ENCODE results near the gene KIF5A.

Gene KIF5A

DNA sequence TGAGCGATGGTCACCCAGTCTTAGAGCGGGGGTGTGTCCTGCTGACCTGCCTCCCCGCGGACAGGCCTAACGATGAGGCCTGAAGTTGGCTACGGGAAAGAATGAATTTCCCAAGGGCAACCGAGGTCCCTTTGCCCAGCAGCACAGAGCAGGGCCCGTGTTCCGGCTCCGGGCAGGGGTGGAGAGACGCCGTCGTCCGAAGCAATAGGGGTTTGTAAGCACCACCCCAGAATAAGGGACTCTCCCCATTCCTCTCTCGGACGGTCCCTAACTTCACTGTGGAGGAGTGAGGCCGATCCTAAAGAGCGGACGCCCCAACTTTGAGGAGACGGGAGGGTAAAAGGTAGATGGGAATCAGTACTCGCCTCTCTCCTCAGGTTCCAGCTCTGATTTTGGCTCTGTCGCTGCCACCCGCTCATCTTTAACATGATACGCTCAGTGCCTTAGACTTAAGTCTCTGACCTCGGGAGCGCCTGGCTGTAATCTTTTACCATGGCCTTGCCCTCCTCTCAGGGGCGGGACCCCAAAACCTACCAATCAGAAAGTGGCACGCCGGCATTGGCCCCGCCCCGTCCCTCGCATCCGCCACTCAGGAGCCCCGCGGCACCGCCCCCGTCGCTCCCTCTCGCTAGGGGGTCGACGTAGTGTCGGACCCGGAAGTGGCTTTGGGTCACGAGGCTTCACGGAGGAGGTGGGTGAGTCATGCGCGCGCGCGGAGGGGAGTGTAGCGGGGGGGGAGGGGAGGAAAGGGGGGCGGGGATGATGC, 29.6 kb upstream of the KIF5A start, which contains the start of gene DDIT3:
TSS of gene DDIT3 (minus strand) at position 462 of the 766 bp plus-strand sequence. CDS start 3,108 bp downstream, outside the sequence.
- peak; percentile 99 for DNase-seq

DNA sequence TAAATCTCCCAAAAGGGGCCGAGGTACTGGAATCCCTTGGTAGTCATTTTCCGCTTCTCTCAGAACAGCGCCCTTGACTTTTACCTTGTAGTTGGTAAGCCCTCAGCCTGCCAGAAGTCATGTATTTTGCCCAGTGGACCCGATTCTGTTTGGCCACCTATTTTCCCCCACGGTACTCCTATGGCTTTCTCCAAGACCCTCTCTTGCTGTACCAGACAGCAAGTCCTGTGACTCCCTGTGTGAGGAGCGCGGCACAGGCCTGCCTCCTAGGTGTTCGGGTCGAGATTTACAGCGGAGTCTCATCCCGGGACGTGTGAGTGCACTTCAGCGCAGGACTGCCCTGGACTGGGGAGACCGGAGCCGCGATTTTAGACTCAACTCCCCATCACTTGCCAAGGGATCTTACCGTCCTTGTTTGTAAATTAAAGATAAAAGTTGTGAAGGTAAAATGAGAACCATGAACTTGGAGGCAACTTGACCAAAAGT, 28.3 kb upstream of the KIF5A start:
- DNase-seq = no peak

DNA sequence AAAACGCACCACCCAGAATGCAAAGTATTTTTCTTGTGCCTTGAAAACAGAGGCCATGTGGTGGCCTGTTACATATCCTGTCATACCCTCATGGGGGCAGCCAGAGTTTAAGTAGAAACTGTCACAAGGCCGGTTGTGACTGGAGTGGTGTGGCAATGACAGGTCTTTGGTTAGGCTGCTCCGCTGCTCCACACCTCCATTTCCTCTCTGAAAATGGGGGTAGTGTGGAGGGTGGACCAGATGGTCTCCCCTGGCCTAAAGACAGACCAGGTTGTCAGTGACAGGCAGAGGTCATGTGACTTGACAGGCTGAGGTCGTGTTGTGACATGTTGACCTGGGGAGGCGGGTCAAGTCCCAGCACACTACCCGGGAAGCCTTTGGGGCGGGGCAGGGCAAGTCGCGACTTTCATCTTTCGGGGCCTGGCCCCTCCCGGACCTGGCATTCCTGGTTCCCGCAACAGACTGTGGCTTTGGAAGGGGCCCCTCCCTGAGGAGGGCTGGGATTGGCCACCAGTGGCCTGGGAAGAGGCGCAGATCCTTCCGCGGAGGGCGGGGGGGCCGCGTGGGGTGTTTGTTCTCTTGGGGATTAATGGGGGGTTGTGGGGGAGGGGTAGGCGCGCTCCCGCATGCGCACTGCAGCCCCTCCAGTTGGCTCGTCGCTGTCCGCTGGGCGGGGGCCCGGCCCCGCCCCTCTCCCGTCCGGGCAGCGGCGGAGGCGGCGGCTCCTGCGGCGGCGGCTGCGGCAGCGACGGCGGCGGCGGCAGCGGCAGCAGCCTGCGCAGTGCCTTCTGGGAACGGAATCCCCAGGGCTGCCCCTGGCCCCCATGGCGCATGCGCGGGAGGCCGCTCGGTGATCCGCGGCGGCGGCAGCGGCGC, 27.6 kb upstream of the KIF5A start, which contains the start of gene MBD6:
TSS of gene MBD6 (plus strand) at position 814 of the 876 bp plus-strand sequence. CDS start 1,480 bp downstream, outside the sequence.
- DNase-seq = peak; percentile 86

DNA sequence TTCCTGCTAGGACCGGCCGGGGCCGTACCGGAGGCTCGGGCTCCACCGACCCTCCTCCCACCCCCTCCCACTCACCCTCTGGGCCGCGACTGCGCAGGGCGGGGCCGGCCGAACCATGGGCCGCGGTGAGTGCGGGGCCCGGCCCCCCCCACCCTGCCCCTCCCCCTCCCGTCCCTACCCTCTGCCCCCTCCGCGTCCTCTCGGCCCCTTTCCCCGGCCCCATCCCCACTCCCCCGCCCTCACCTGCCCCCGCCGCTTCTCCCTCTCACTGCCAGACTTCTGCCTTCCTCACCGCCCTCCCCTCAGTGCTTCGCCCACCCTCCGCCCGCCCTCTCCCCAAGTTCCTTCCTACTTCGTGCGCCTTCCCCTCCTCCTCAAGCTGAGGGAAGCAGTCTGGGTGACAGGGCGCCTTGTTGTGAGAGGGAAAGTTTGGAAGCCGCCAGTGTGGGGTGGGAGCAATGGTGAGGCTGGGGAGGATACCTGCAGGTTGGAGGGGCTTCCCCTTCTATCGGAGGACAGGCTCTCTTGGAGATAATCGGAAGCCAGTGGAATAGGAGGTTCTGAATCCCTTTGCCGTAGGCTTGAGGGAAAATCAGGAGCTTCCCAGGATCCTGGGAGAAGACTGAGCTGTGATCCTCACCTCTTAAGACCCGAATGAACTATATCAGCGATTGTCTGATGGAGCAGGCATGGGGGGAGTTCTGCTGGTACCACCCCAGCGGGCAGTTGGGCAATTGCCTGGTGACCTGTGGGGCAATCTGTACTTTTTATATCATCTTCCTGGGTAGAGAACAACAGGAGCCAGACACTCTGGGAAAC, 26.7 kb upstream of the KIF5A start:
- peak; percentile 52 for DNase-seq

DNA sequence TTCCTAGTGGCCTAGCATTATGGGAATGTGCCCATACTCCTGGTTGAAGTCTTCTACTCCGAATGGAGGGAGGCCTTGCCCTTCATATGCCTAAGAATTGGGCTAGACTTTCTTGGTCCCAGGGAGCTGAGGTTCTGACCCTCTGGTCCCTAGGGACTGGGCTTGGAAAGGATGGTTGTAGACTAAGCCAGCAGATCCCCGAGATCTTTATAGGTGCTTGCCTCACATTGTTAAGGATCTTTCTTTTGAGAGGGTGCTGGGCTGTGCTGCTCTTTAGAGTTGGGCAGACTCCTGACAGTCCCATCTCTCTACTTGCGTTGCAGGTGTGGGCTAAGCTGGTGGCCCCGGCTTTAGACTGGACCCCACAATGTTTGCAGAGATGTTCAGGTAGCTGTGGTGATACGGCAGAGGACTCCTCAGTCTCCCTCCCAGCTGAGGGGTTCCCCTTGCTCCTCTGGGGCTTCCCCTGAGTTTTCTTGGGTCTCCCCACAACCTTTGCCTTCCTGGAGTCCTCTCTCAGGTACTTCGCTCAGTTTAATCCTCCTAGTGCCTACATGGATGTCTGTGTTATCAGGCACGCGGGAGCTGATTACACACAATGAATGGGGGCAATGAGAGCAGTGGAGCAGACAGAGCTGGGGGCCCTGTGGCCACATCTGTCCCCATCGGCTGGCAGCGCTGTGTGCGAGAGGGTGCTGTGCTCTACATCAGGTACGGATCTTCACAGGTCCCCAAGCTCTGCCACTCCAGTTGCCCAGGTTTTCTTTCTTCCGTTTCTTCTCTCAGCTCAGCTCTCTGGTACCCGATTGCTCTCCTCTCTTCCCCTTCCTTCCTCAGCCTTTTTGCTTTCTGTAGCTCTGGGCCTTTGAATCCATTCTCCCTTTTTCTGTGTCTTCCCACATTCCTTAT, 25.9 kb upstream of the KIF5A start:
- DNase-seq = no peak

DNA sequence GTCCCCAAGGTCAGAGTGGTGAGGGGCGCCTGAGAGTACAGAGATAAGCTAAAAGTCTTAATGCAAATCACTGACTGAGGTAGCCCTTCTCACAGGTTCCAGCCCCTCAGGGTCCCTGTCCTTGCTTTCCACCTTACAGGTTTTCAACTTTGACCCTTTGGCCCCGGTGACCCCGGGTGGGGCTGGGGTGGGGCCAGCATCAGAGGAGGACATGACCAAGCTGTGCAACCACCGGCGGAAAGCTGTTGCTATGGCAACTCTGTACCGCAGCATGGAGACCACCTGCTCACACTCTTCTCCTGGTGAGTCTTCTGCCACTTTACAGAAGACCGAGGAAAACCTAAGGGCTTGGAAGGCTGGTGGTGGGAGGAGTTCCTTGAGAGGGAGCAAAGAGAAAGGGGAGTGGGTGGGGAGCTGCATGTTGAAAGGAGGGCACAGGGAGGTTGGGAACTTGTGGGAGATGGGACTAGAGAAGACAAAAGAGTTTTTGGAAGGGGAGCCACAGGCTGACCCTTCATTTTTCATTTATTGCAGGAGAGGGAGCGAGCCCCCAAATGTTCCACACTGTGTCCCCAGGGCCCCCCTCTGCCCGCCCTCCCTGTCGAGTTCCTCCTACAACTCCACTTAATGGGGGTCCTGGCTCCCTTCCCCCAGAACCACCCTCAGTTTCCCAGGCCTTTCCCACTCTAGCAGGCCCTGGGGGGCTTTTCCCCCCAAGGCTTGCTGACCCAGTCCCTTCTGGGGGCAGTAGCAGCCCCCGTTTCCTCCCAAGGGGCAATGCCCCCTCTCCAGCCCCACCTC, 24.8 kb upstream of the KIF5A start:
- DNase-seq = no peak

DNA sequence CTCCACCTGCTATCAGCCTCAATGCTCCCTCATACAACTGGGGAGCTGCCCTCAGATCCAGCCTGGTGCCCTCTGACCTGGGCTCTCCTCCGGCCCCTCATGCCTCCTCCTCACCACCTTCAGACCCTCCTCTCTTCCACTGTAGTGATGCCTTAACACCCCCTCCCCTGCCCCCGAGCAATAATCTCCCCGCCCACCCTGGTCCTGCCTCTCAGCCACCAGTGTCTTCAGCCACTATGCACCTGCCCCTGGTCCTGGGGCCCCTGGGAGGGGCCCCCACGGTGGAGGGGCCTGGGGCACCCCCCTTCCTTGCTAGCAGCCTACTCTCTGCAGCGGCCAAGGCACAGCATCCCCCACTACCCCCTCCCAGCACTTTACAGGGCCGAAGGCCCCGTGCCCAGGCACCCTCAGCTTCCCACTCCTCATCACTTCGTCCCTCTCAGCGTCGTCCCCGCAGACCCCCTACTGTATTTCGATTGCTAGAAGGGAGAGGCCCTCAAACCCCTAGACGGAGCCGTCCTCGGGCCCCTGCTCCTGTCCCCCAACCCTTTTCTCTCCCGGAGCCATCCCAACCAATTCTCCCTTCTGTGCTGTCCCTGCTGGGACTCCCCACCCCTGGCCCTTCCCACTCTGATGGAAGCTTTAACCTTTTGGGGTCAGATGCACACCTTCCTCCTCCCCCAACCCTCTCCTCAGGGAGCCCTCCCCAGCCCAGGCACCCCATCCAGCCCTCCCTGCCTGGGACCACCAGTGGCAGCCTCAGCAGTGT, 24.0 kb upstream of the KIF5A start:
- DNase-seq = no peak

DNA sequence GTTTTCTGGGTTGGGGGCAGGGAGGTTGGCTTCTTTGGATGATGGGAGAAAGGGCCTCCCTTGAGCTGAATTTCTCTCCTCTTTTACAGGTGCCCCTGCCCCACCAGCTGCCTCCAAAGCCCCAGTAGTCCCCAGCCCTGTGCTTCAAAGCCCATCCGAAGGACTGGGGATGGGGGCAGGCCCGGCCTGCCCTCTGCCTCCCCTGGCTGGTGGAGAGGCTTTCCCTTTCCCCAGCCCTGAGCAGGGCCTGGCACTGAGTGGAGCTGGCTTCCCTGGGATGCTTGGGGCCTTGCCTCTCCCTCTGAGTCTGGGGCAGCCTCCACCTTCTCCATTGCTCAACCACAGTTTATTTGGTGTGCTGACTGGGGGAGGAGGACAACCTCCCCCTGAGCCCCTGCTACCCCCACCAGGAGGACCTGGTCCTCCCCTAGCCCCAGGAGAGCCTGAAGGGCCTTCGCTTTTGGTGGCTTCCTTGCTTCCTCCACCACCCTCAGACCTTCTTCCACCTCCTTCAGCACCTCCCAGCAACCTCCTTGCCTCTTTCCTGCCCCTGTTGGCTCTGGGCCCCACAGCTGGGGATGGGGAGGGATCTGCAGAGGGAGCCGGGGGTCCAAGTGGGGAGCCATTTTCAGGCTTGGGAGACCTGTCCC, 23.2 kb upstream of the KIF5A start:
- DNase-seq = no peak

DNA sequence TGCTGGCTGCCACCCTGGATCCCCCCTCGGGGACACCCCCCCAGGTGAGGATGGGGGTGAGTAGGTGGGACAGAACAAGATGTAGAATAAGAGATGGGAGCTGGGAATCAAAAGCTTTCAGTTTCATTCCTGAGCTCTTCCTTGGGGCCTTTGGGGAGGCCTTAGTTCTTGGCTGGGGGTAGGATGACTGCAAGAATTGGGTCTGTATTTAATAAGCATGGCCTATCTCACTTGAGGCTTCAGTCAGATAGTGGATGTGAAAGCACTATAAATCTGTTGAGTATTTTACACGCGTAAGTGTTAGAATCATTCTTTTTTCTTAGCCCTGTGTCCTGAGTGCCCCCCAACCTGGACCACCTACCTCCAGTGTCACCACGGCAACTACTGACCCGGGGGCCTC, 22.7 kb upstream of the KIF5A start:
- no peak for DNase-seq

DNA sequence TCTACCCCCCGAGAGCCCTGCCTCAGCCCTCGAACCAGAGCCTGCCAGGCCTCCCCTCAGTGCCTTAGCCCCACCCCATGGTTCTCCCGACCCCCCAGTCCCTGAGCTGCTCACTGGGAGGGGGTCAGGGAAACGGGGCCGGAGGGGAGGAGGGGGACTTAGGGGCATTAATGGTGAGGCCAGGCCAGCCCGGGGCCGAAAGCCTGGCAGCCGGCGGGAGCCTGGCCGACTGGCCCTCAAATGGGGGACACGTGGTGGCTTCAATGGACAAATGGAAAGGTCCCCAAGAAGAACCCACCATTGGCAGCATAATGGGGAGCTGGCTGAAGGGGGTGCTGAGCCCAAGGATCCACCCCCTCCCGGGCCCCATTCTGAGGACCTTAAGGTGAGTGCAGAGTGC, 21.7 kb upstream of the KIF5A start:
- no peak for DNase-seq

DNA sequence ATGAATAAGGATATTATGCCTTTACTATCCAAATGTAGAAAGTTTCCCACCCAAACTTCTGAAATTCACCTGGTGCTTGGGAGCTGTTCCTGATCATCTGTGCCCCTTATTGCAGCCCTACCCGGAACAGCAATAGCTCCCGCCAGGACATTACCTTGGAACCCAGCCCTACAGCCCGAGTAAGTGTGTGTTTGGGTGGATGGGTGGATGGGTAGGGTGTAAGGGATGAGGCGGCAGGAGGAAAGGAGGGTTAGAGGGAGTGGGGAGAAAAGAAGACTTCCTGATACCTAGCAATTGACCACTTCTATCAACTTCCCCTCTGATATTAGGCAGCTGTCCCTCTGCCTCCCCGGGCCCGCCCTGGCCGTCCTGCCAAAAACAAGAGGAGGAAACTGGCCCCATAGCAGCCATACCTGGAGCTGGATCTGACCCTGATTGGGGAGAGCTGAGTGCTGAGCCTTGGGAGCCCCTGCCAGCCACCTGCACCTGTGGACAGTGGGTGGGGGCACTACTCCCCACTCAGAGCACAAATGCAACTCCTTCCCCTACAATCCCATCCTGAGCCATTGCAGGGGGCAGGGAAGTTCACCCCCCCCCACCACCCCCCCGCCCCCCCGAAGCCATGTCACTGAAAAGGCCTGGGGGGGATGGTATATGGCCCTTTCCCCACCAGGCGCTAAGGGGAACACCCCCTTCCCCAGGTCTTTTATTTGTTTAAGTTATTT, 20.9 kb upstream of the KIF5A start:
- no peak for DNase-seq

DNA sequence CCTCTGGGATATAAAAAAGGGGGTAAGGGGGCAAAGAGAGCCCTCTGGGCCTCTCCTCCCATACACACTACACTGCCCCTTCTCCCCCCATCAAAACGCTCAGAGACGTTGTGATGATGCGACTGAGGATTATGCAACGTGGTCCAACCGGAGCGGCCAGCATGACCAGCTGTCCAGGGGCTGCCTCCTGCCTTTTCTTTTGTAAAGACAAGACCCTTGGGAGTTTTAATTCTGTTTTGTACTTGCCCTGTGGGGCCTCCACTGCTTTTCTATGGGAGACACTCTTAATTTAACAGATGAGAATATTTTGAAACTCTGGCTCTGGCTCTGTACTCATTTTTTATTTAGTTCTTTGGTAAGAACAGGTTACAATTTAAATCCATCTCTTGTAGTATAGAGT, 20.0 kb upstream of the KIF5A start:
- DNase-seq = no peak

DNA sequence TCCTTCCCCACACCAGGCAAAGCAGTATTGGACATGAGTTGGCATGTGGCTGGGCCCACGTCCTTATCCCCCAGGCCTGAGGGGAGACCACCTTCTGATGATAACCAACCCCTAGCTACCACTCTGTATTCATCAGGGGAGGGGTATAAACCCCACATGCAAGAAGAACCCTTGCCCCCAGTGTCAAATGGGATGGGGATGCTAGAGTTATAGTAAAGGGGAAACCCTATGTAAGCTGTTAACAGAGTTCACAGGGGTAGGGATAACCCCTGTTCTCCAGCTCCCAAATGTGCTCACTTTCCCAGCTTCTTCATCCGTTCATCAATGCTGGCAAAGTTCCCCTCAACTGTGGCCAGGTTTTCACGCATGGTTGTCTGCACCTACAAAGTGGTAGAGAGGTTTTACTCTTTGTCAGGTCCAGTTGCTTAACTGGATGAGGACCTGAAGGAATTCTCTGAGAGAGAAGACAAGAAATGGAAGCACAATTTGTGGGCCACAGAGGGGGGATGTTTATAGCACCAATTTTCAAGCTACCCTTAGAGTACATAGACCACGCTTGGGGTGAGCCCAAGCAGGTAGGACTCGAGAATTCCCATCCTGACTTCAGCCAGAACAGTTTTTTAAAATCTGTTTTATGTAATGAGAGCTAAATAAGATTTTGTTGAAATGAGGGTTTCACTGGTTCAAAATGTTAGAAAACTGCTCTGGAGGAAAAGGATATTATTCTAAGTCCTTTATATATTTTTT, 19.3 kb upstream of the KIF5A start:
- no peak for DNase-seq

DNA sequence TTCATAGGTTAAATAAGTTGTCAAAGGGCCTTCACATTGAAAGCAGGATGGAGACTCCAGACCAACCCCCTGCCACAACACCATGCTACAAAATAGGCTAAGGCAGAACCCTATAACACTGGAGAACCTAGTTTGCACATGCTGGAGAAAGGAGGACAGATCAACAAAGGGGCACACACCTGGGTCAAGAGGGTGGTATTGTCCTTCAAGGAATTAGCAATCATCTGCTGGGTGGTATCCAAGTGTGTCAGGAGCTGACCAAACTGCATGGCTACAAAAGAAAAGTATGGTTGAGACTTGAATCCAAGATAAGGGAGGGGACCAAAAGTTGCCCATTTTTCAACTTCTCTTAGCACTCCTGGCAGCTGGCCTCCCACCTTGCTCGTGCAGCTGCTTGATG, 18.0 kb upstream of the KIF5A start:
- no peak for DNase-seq

DNA sequence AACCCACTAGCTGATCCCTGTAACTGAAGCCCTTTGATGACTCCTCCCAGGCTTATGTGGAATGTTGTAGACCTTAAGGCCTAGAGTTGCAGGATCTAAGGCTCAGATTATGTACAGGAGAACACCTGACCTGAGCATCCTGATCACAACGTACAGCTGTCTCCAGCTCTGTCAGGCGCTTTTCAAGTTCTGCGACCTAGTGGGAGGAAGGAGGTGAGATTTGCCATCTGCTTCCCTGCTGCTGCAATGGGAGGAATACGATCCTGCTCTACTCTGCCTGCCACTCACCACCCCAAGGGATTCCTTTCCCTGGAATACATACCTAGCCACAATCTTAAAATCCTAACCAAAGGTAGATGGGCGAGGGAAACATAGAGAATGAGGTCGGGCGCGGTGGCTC, 16.7 kb upstream of the KIF5A start:
- DNase-seq = no peak

DNA sequence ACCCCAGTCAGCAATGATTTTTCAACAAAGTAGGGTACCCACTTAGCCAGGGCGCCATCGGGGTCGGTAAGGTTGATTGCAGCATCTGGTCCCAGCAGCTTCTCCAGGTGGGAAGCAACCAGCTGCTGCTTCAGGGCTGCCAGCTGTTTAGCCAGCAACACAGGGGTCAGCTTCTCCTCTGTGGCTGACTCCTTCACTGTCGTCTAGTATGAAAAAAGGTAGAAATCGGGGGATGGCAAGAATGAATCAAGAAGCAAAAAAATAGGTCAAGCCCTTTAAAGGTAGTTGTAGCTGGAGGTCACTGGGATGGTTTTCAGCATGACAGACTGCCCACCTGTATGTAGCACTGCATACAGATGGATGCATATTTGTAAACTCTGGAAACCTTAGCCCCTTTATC, 15.6 kb upstream of the KIF5A start:
- DNase-seq = no peak

DNA sequence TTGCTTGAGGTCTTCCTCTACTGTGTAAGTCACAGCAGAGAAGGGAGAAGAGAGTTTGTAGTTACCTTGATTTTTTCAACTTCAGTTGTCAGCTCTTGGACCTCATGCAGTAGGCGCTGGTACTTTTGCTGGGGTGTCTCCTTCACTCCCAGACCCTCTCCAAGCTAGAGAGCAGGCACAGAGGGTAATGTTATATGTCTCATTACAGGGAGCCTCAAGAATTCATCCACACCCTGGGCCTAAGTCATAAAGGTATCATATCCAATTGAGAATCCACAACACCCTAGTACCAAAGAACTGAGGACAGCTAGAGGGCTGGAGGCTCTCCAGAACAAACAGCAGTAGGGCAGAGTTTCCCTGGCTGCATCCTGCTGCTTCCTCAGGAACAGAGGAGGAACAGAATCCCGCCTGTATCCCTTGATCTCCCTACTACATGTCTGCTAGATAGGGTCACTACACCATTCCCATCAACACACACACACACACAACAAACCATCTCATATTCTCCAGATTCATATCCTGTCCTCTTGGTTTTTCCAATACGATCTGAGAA, 14.8 kb upstream of the KIF5A start:
- no peak for DNase-seq

Data from stimulated activated CD4-positive, alpha-beta T cell treated with anti-CD3 and anti-CD28 coated beads, Interleukin-12 subunit alpha, Interleukin-12 subunit beta, amount 100 ng/mL, for 4 hours (primary cell).